Measurements from ENCODE around the gene AKT3. TPM values are rescaled to one million over a fixed set of nuclear protein-coding genes. Genes with fewer than 3 reads are reported as not detected.

Gene AKT3
- total RNA-seq, 1 experiment from 2014 or later = 133 TPM

- no peak for DNase-seq
- Histone ChIP-seq H3K4me3 (no peak overlapping the region), H4K20me1 (ENCODE audit: insufficient read depth) (no peaks in the 10 kb centered on the region), H3K9me2 (ENCODE audit: insufficient read depth) (no peaks in the 10 kb centered on the region), H3K27ac (no peak overlapping the region), H3K9me3 (ENCODE audit: insufficient read depth, low read depth) (no peaks in the 10 kb centered on the region), H3K4me1 (replicated peaks; ENCODE audit: insufficient read depth) (no peaks in the 10 kb centered on the region), H3K4me2 (no peak overlapping the region), H2AFZ (no peak overlapping the region), H3K79me2 (ENCODE audit: low read depth) (peaks cover 35% of the 10 kb centered on the region), H3F3A (ENCODE audit: insufficient read depth, low read depth) (peaks cover 5% of the 10 kb centered on the region; the same call in 1 of the 2 replicates), H3K36me3 (ENCODE audit: low read depth) (no peaks in the 10 kb centered on the region; the same call in 1 of the 2 replicates), H3K27me3 (ENCODE audit: insufficient read depth, low read depth) (no peaks in the 10 kb centered on the region)
- TF ChIP-seq EZH2 (IDR thresholded peaks at IDR 0.05; ENCODE audit: low read depth) = no peak
- TF ChIP-seq, protein P1, sequence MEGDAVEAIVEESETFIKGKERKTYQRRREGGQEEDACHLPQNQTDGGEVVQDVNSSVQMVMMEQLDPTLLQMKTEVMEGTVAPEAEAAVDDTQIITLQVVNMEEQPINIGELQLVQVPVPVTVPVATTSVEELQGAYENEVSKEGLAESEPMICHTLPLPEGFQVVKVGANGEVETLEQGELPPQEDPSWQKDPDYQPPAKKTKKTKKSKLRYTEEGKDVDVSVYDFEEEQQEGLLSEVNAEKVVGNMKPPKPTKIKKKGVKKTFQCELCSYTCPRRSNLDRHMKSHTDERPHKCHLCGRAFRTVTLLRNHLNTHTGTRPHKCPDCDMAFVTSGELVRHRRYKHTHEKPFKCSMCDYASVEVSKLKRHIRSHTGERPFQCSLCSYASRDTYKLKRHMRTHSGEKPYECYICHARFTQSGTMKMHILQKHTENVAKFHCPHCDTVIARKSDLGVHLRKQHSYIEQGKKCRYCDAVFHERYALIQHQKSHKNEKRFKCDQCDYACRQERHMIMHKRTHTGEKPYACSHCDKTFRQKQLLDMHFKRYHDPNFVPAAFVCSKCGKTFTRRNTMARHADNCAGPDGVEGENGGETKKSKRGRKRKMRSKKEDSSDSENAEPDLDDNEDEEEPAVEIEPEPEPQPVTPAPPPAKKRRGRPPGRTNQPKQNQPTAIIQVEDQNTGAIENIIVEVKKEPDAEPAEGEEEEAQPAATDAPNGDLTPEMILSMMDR (conservative IDR thresholded peaks at IDR 0.05) = no peak
- no TSS peak for BruUV-seq (replicated peaks)
- intact Hi-C loops (cut with micrococcal nuclease; ENCODE audit: unreplicated experiment) = no loop called here
- ChIA-PET CTCF (no interaction called here), POLR2A (ENCODE audit: unreplicated experiment) (no interaction called here)
Measured at GRCh38 chr1:243730487-243731150, 119.4 kb downstream of the AKT3 start.

DNA sequence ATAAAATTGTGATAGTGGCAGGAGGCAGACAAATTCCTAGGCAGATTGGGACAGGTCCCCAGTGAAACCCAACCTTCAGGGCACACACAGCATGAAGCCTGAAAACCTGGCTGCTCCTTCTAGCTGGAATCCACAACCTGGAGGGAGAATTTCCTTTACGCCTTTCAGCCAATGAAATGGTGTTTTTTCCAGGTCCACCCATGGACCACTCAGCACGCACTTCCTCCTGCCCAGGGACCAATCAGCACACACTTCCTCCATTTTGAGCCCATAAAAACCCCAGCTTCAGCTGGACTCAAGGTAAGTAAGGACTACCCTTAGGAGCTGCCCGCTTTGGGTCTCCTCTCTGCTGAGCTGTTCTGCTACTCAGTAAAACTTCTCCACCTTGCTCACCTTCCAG, 120.1 kb downstream of the AKT3 start:
- Histone ChIP-seq H3K4me1 (replicated peaks; ENCODE audit: insufficient read depth) (no peaks in the 10 kb centered on the region), H3K36me3 (ENCODE audit: low read depth) (no peaks in the 10 kb centered on the region; the same call in 1 of the 2 replicates), H3K9me2 (ENCODE audit: insufficient read depth) (no peaks in the 10 kb centered on the region), H4K20me1 (ENCODE audit: insufficient read depth) (no peaks in the 10 kb centered on the region), H3K27me3 (ENCODE audit: insufficient read depth, low read depth) (no peaks in the 10 kb centered on the region), H3K4me3 (no peak overlapping the region), H3K9me3 (ENCODE audit: insufficient read depth, low read depth) (no peaks in the 10 kb centered on the region), H3K27ac (no peak overlapping the region), H3K79me2 (ENCODE audit: low read depth) (peaks cover 39% of the 10 kb centered on the region), H3K4me2 (no peak overlapping the region), H3F3A (ENCODE audit: insufficient read depth, low read depth) (peaks cover 6% of the 10 kb centered on the region; the same call in 1 of the 2 replicates), H2AFZ (no peak overlapping the region)
- intact Hi-C loops (cut with micrococcal nuclease; ENCODE audit: unreplicated experiment) = no loop called here
- ChIA-PET CTCF (no interaction called here), POLR2A (ENCODE audit: unreplicated experiment) (no interaction called here)
- BruUV-seq (replicated peaks) = no TSS peak
- no peak for DNase-seq
- TF ChIP-seq, protein P1 (conservative IDR thresholded peaks at IDR 0.05) = no peak
- no peak for TF ChIP-seq EZH2 (IDR thresholded peaks at IDR 0.05; ENCODE audit: low read depth)

DNA sequence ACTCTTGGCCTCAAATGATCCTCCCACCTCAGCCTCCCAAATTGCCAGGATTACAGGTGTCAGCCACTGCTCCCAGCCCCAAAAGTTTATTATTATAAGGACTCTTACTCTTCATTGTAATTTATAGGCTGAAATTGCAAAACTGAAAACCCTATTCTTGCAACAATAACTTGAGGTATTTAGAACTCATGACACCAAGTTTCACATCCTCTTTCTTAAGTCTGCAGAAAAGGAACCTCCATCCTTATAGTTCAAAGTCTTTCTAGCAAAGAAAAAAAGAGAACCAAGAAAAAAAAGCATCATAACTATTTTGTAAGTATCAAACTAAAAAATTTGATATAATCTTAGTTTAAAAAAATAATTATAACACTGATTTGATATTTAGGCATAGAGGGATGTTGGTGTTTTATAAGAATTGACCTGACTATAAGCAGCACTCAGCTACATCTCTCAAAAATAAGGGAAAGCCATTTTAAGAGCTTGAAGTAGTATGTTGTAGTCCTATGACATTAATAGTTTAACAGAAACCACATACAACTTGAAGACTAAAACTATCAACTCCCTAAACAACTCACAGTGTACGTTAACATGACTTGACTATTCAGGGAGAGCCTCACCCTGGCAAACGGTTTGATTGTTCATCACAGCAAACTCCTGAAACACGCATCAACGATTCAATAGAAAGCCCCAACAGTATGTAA, 122.4 kb downstream of the AKT3 start:
- intact Hi-C loops (cut with micrococcal nuclease; ENCODE audit: unreplicated experiment) = no loop called here
- H3K9me3 ChIP-seq (ENCODE audit: insufficient read depth, low read depth) = no peaks in the 10 kb centered on the region
- no peak overlapping the region for H3K4me3 ChIP-seq
- no peak for DNase-seq
- no peaks in the 10 kb centered on the region for H3K4me1 ChIP-seq (replicated peaks; ENCODE audit: insufficient read depth)
- no peaks in the 10 kb centered on the region for H4K20me1 ChIP-seq (ENCODE audit: insufficient read depth)
- no peaks in the 10 kb centered on the region for H3K9me2 ChIP-seq (ENCODE audit: insufficient read depth)
- no peak for TF ChIP-seq EZH2 (IDR thresholded peaks at IDR 0.05; ENCODE audit: low read depth)
- TF ChIP-seq, protein P1 (conservative IDR thresholded peaks at IDR 0.05) = no peak
- POLR2A ChIA-PET (ENCODE audit: unreplicated experiment) = no interaction called here
- no peak overlapping the region for H3K27ac ChIP-seq
- H2AFZ ChIP-seq = no peak overlapping the region
- H3K4me2 ChIP-seq = no peak overlapping the region
- CTCF ChIA-PET = no interaction called here
- no TSS peak for BruUV-seq (replicated peaks)
- no peaks in the 10 kb centered on the region for H3K27me3 ChIP-seq (ENCODE audit: insufficient read depth, low read depth)
- H3K79me2 ChIP-seq (ENCODE audit: low read depth) = peaks cover 50% of the 10 kb centered on the region
- peaks cover 13% of the 10 kb centered on the region; the same call in 1 of the 2 replicates for H3F3A ChIP-seq (ENCODE audit: insufficient read depth, low read depth)
- no peaks in the 10 kb centered on the region; the same call in 1 of the 2 replicates for H3K36me3 ChIP-seq (ENCODE audit: low read depth)

Measured in PC-9 (cell line).